GM19238 (cell line): ENCODE data around the gene CFHR2.
"Not testable (repeated sequence)": the region's sequence is repeated elsewhere in the genome, so short reads cannot be mapped to it uniquely, and the experiment has no call there.

Experiments
- DNase-seq: peaks from one replicate; pipeline ENCODE4 v3.0.0; 2011; ENCODE audit warnings: low spot score; ENCODE audit not compliant: insufficient read length

Gene CFHR2

GRCh38 chr1:196943568-196943967 lies at the start of gene CFHR2:
CFHR2 (plus strand) TSS chr1:196943738; CDS start chr1:196943881, 143 bp downstream.
- not testable (repeated sequence) for DNase-seq

GRCh38 chr1:196896355-196896754 lies 47.2 kb upstream of the CFHR2 start:
- no peak for DNase-seq

GRCh38 chr1:196897158-196897828 lies 46.2 kb upstream of the CFHR2 start:
- DNase-seq: no peak

- DNase-seq: no peak
Measured at GRCh38 chr1:196902344-196902743, 41.2 kb upstream of the CFHR2 start.

GRCh38 chr1:196910215-196910614 lies 33.3 kb upstream of the CFHR2 start:
- DNase-seq: no peak

GRCh38 chr1:196912283-196912682 lies 31.3 kb upstream of the CFHR2 start:
- not testable (repeated sequence) for DNase-seq

GRCh38 chr1:196926839-196927238 lies 16.7 kb upstream of the CFHR2 start:
- not testable (repeated sequence) for DNase-seq

- DNase-seq: not testable (repeated sequence)
Measured at GRCh38 chr1:196932853-196933252, 10.7 kb upstream of the CFHR2 start.

- DNase-seq: no peak
Measured at GRCh38 chr1:196933531-196934189, 9.9 kb upstream of the CFHR2 start.

- not testable (repeated sequence) for DNase-seq
Measured at GRCh38 chr1:196941474-196941873, 2.1 kb upstream of the CFHR2 start.

GRCh38 chr1:196951711-196952394 lies 8.3 kb downstream of the CFHR2 start:
- no peak for DNase-seq

GRCh38 chr1:196954778-196955177 lies 11.2 kb downstream of the CFHR2 start:
- no peak for DNase-seq

- no peak for DNase-seq
Measured at GRCh38 chr1:196955926-196956325, 12.4 kb downstream of the CFHR2 start.

- no peak for DNase-seq
Measured at GRCh38 chr1:196960854-196961253, 17.3 kb downstream of the CFHR2 start.

- DNase-seq: no peak
Measured at GRCh38 chr1:196970182-196970581, 26.6 kb downstream of the CFHR2 start.

GRCh38 chr1:196976278-196976677 lies 32.7 kb downstream of the CFHR2 start:
- DNase-seq: no peak

- no peak for DNase-seq
Measured at GRCh38 chr1:196977278-196977677, 33.7 kb downstream of the CFHR2 start, which contains the start of gene CFHR5. CFHR5 (plus strand) TSS chr1:196977556; CDS start chr1:196977665, 109 bp downstream.

- DNase-seq: no peak
Measured at GRCh38 chr1:196980859-196981258, 37.3 kb downstream of the CFHR2 start.

- DNase-seq: not testable (repeated sequence)
Measured at GRCh38 chr1:196982247-196982646, 38.7 kb downstream of the CFHR2 start.

- not testable (repeated sequence) for DNase-seq
Measured at GRCh38 chr1:196991919-196992651, 48.5 kb downstream of the CFHR2 start.

- DNase-seq: no peak
Measured at GRCh38 chr1:196993916-196994315, 50.4 kb downstream of the CFHR2 start.

GRCh38 chr1:196997423-196997822 lies 53.9 kb downstream of the CFHR2 start:
- no peak for DNase-seq
